ENCODE data around the gene BCAT1. TPM values are rescaled to one million over a fixed set of nuclear protein-coding genes. Genes with fewer than 3 reads are reported as not detected.

BCAT1 gene
- total and polyA plus RNA-seq, 9 of the 15 experiments (the other 6 are each of a cell fraction or from before 2014, with no cell fraction given): 38.5 to 157 (median 66.8) TPM

GRCh38 chr12:24875014-24875413 is 73.9 kb downstream of the BCAT1 start:
- ChIA-PET CTCF (ENCODE audit: low intra/inter-chr PET ratio) (no interaction called here), POLR2A (no interaction called here)
- no peak for FAIRE-seq
- H3K9ac ChIP-seq (ENCODE audit: insufficient read depth in 1 of 2, low read depth in 2 of 2, low read length in 2 of 2): no peak overlapping the region
- H3K9me3 ChIP-seq (replicated peaks; ENCODE audit: control insufficient read depth, insufficient read depth, low read depth, low read length): no peaks in the 10 kb centered on the region
- no peak overlapping the region for H2AFZ ChIP-seq (ENCODE audit: low read depth, low read length)
- H3K9me1 ChIP-seq (ENCODE audit: control insufficient read depth, insufficient read depth, low read length): no peaks in the 10 kb centered on the region
- H3K27me3 ChIP-seq (ENCODE audit: control insufficient read depth in 2 of 2, insufficient read depth in 2 of 2, low read length in 2 of 2): no peaks in the 10 kb centered on the region
- TF ChIP-seq CEBPG (CRISPR knock-in tag; IDR thresholded peaks at IDR 0.05) (no peak), CEBPG (tag; conservative IDR thresholded peaks at IDR 0.05 in 1 of 2, IDR thresholded peaks at IDR 0.05 in 1 of 2) (peak; percentile 41 to 92; a peak in 3 of 4 replicates), HDAC2 (IDR thresholded peaks at IDR 0.05) (no peak), ZNF133 (CRISPR knock-in tag; IDR thresholded peaks at IDR 0.05) (no peak), EP400 (IDR thresholded peaks at IDR 0.05) (no peak), HNRNPL (IDR thresholded peaks at IDR 0.05; ENCODE audit: low read depth, low read length) (no peak), CEBPB (tag; IDR thresholded peaks at IDR 0.05) (peak; percentile 90), SREBF1 (IDR thresholded peaks at IDR 0.05; ENCODE audit: borderline replicate concordance, low read depth, low read length) (no peak)
- no peak overlapping the region for H3K27ac ChIP-seq (ENCODE audit: extremely low read depth, low read depth, low read length)
- no peaks in the 10 kb centered on the region for H3K79me2 ChIP-seq (ENCODE audit: control insufficient read depth, insufficient read depth, low read length)
- H3K36me3 ChIP-seq (ENCODE audit: control insufficient read depth, insufficient read depth, low read length): peaks cover 73% of the 10 kb centered on the region
- no peak overlapping the region for H3K4me2 ChIP-seq (ENCODE audit: insufficient read depth, low read length)
- no peak for ATAC-seq
- WGBS (ENCODE audit: insufficient coverage, low coverage, missing lambda C conversion rate): 93% methylated on average over 3 of the region's 3 CpGs
- intact Hi-C loops (cut with micrococcal nuclease): no loop called here
- DNase-seq (ENCODE audit: extremely low read depth in 1 of 4, low spot score in 3 of 4): no peak
- H4K20me1 ChIP-seq (replicated peaks; ENCODE audit: control insufficient read depth, insufficient read depth, low read length): no peaks in the 10 kb centered on the region
- BruUV-seq (replicated peaks): no TSS peak
- in situ Hi-C loops (cut with MboI): no loop called here
- no peak overlapping the region for H3K4me3 ChIP-seq
- H3K4me1 ChIP-seq (replicated peaks in 1 of 2; ENCODE audit: control insufficient read depth in 2 of 2, insufficient read depth in 2 of 2, low read length in 2 of 2): no peaks in the 10 kb centered on the region

DNA sequence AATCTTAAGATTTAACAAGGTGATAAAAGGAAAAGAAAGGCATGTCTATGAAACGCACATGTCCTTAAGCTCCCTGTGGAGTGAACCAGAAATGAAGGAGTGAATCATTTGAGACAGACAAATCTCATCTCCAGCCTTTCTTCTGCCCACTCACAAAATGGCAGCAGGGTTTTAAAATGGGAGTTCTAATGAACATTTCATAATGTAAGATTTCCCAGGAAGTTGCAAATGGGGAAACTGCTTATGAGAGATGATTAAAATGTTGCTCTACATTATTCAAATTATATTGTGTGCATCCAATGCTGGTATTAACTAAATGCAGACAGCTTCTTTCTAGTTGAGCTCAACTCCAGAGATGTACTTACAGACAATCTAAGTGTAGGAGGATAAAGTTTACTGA is 76.7 kb downstream of the BCAT1 start:
- no peaks in the 10 kb centered on the region; the same call in 2 of the 3 replicates for H3K79me2 ChIP-seq (ENCODE audit: control insufficient read depth, insufficient read depth, low read length)
- H3K9me1 ChIP-seq (ENCODE audit: control insufficient read depth, insufficient read depth, low read length): no peaks in the 10 kb centered on the region
- ChIA-PET CTCF (ENCODE audit: low intra/inter-chr PET ratio) (no interaction called here), POLR2A (interaction anchor here (0.9 kb wide), 1 partner anchor 22 kb away, joined by 3 read pairs; no protein-coding TSS in a partner anchor)
- no peak overlapping the region for H3K4me3 ChIP-seq
- intact Hi-C loops (cut with micrococcal nuclease): no loop called here
- no peaks in the 10 kb centered on the region for H3K4me1 ChIP-seq (replicated peaks in 1 of 2; ENCODE audit: control insufficient read depth in 2 of 2, insufficient read depth in 2 of 2, low read length in 2 of 2)
- in situ Hi-C loops (cut with MboI): no loop called here
- no peak overlapping the region for H3K27ac ChIP-seq (ENCODE audit: extremely low read depth, low read depth, low read length)
- no peak overlapping the region for H2AFZ ChIP-seq (ENCODE audit: low read depth, low read length)
- ATAC-seq: no peak
- FAIRE-seq: no peak
- no peaks in the 10 kb centered on the region for H4K20me1 ChIP-seq (replicated peaks; ENCODE audit: control insufficient read depth, insufficient read depth, low read length)
- H3K9me3 ChIP-seq (replicated peaks; ENCODE audit: control insufficient read depth, insufficient read depth, low read depth, low read length): peaks cover 2% of the 10 kb centered on the region
- H3K9ac ChIP-seq (ENCODE audit: insufficient read depth in 1 of 2, low read depth in 2 of 2, low read length in 2 of 2): no peak overlapping the region
- BruUV-seq (replicated peaks): no TSS peak
- no peaks in the 10 kb centered on the region for H3K27me3 ChIP-seq (ENCODE audit: control insufficient read depth in 2 of 2, insufficient read depth in 2 of 2, low read length in 2 of 2)
- no peak for DNase-seq (ENCODE audit: extremely low read depth in 1 of 4, low spot score in 3 of 4)
- H3K36me3 ChIP-seq (ENCODE audit: control insufficient read depth, insufficient read depth, low read length): peaks cover 72% of the 10 kb centered on the region
- WGBS (ENCODE audit: insufficient coverage, low coverage, missing lambda C conversion rate): 75% methylated on average over 1 of the region's 1 CpG
- H3K4me2 ChIP-seq (ENCODE audit: insufficient read depth, low read length): no peak overlapping the region
- no peak for TF ChIP-seq TCF3 (CRISPR knock-in tag; IDR thresholded peaks at IDR 0.05)
- TF ChIP-seq, protein P1, sequence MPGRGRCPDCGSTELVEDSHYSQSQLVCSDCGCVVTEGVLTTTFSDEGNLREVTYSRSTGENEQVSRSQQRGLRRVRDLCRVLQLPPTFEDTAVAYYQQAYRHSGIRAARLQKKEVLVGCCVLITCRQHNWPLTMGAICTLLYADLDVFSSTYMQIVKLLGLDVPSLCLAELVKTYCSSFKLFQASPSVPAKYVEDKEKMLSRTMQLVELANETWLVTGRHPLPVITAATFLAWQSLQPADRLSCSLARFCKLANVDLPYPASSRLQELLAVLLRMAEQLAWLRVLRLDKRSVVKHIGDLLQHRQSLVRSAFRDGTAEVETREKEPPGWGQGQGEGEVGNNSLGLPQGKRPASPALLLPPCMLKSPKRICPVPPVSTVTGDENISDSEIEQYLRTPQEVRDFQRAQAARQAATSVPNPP (IDR thresholded peaks at IDR 0.05; ENCODE audit: borderline replicate concordance, insufficient read depth, insufficient read length): no peak
- no peak for TF ChIP-seq BACH1 (tag; IDR thresholded peaks at IDR 0.05)
- TF ChIP-seq SRSF9 (IDR thresholded peaks at IDR 0.05; ENCODE audit: borderline replicate concordance, low read depth, low read length): no peak
- no peak for TF ChIP-seq KLF6 (CRISPR knock-in tag; IDR thresholded peaks at IDR 0.05; ENCODE audit: borderline replicate concordance)
- TF ChIP-seq HLTF (IDR thresholded peaks at IDR 0.05): no peak
- no peak for TF ChIP-seq EP300 (IDR thresholded peaks at IDR 0.05; ENCODE audit: low read length)
- TF ChIP-seq HDAC2 (IDR thresholded peaks at IDR 0.05): no peak
- no peak for TF ChIP-seq ZNF253 (CRISPR knock-in tag; conservative IDR thresholded peaks at IDR 0.05)
- no peak for TF ChIP-seq CREB3L1 (IDR thresholded peaks at IDR 0.05; ENCODE audit: borderline replicate concordance, low read depth)
